Activated CD4-positive, CD25-positive, alpha-beta regulatory T cell (primary cell): ENCODE data around the gene HAGH.
"Not testable (repeated sequence)": the region's sequence is repeated elsewhere in the genome, so short reads cannot be mapped to it uniquely, and the experiment has no call there.

Source experiments
- DNase-seq, 4 experiments: peaks; one replicate each; lab custom pipeline; 2025; lab: John Stamatoyannopoulos, UW

Gene HAGH

GRCh38 chr16:1826691-1827573 is at the start of gene HAGH, which contains the start of gene FAHD1:
TSS of gene HAGH (minus strand) at chr16:1826825. CDS start at chr16:1826787, 38 bp downstream.
TSS of gene FAHD1 (plus strand) at chr16:1827206. CDS start at chr16:1827239, 33 bp downstream.
- peak; percentile 67 to 77 (median 73) for DNase-seq

- DNase-seq, result not testable (repeated sequence)
Measured at GRCh38 chr16:1876066-1876465, 49.4 kb upstream of the HAGH start.

- DNase-seq, result no peak
Measured at GRCh38 chr16:1874854-1875253, 48.2 kb upstream of the HAGH start.

GRCh38 chr16:1871974-1872635 is 45.5 kb upstream of the HAGH start, which contains the start of gene MEIOB:
TSS of gene MEIOB (minus strand) at chr16:1872164. CDS start at chr16:1868175, 3,989 bp downstream.
- DNase-seq, result peak in 2 of 4 experiments; percentile 15 to 19

- no peak for DNase-seq
Measured at GRCh38 chr16:1870365-1871082, 43.9 kb upstream of the HAGH start.

- DNase-seq, result no peak
Measured at GRCh38 chr16:1865902-1866690, 39.5 kb upstream of the HAGH start.

- DNase-seq, result no peak
Measured at GRCh38 chr16:1863681-1864460, 37.2 kb upstream of the HAGH start.

GRCh38 chr16:1862394-1862793 is 35.8 kb upstream of the HAGH start:
- no peak for DNase-seq

- no peak for DNase-seq
Measured at GRCh38 chr16:1861730-1862129, 35.1 kb upstream of the HAGH start.

- no peak for DNase-seq
Measured at GRCh38 chr16:1859650-1860049, 33.0 kb upstream of the HAGH start.

GRCh38 chr16:1858189-1858865 is 31.7 kb upstream of the HAGH start:
- DNase-seq, result no peak

- no peak for DNase-seq
Measured at GRCh38 chr16:1857433-1858097, 30.9 kb upstream of the HAGH start.

GRCh38 chr16:1851793-1852192 is 25.2 kb upstream of the HAGH start:
- DNase-seq, result no peak

GRCh38 chr16:1850981-1851380 is 24.4 kb upstream of the HAGH start:
- DNase-seq, result no peak

GRCh38 chr16:1846416-1846815 is 19.8 kb upstream of the HAGH start:
- DNase-seq, result no peak

GRCh38 chr16:1845985-1846384 is 19.4 kb upstream of the HAGH start:
- DNase-seq, result no peak

GRCh38 chr16:1839554-1839953 is 12.9 kb upstream of the HAGH start:
- DNase-seq, result no peak

GRCh38 chr16:1834096-1834495 is 7.5 kb upstream of the HAGH start:
- no peak for DNase-seq

- DNase-seq, result no peak
Measured at GRCh38 chr16:1832838-1833454, 6.3 kb upstream of the HAGH start.
